SH-SY5Y (cell line): ENCODE data around the gene SLC32A1.

ENCODE experiments used
- GATA2 ChIP-seq: IDR thresholded peaks from 2 replicates; pipeline ENCODE4 v1.6.1; 2011; ENCODE audit warnings: mild to moderate bottlenecking, low read depth, low read length
- GATA3 ChIP-seq: IDR thresholded peaks from 2 replicates; pipeline ENCODE4 v1.6.1; 2011; ENCODE audit warnings: low read depth, mild to moderate bottlenecking, low read length, moderate library complexity

DNA sequence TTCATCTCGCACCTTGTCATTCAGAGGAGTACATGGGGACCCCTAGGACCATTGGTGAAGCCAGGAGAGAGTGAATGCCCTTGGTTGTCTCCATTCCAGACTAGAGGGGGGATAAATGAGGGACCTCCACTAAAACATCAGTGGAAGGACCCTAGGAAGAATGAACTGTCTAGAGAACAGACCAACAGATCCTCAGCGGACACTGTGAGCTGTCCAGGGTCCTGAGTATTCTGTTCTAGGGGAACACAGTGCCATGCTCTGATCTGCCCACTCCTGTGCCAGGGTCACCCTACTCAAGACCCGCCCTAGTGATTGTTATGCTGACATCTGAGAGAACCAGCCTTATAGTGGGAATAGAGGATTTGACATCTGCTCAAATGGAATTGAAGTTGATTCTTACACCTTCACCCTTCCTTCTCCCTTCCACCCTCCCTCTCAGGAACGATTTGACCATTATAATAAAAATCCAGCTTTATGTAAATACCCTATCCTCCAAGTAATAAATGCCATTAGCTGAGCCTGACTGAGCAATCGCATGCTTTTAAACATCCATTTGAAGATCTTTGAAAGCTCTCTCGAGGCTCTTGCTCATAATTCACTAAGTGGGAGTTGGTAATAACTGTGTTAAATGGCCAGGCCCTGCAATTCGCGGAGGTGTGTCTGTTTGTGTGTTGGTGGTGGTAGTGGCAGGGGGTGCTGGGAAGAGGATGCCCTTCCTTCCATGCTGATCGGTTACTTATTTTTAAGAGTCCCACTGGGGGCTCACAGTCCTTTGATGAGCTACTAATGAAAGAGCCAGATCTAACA is 43.6 kb upstream of the SLC32A1 start:
- no peak for TF ChIP-seq GATA2
- TF ChIP-seq GATA3: no peak
